ENCODE data around the gene PCMTD2.

- TF ChIP-seq CTCF (IDR thresholded peaks at IDR 0.05; ENCODE audit: low read length) = no peak
- no peak for TF ChIP-seq EZH2 (IDR thresholded peaks at IDR 0.05; ENCODE audit: borderline replicate concordance, low read length)
These were observed 24.4 kb downstream of the PCMTD2 start for GRCh38 chr20:64279826-64280459.
